WTC11 (cell line): Measurements from ENCODE around the gene WSB1. TPM values are rescaled to one million over a fixed set of nuclear protein-coding genes. Genes with fewer than 3 reads are reported as not detected.
A peak's percentile ranks its signal among the peaks of the same experiment; 100 is the strongest.

Experiments
- ATAC-seq: fragments of 200-7000 bp; cut with Tn5 transposase; 2 replicates; pipeline ENCODE4 v1.10.0; 2021; ENCODE audit warnings: mild to moderate bottlenecking, moderate library complexity
- CTCF ChIA-PET: fragments of 300-600 bp; sonication (Branson Sonifier 250); formaldehyde crosslinking; loops from one replicate; lab custom pipeline; 2021; ENCODE audit warnings: antibody characterized with exemption; lab: Charles Lee
- POLR2A ChIA-PET: fragments of 350-600 bp; sonication (Branson Sonifier 250); formaldehyde crosslinking; loops from one replicate; lab custom pipeline; 2021; ENCODE audit warnings: antibody characterized with exemption; lab: Charles Lee
- DNase-seq: peaks from one replicate; pipeline ENCODE4 v3.0.0; 2021; ENCODE audit warnings: low spot score
- H3K27ac Mint-ChIP-seq: 2 replicates; pipeline ENCODE4 v1.8.0; 2021; ENCODE audit warnings: mixed read lengths
- H3K27me3 Mint-ChIP-seq: 2 replicates; pipeline ENCODE4 v1.8.0; 2021; ENCODE audit warnings: low read depth, mild to moderate bottlenecking, moderate library complexity, mixed read lengths
- H3K36me3 Mint-ChIP-seq: 2 replicates; pipeline ENCODE4 v1.8.0; 2021; ENCODE audit warnings: mixed read lengths
- H3K4me1 Mint-ChIP-seq: 2 replicates; pipeline ENCODE4 v1.8.0; 2022; ENCODE audit warnings: mixed read lengths
- H3K4me3 Mint-ChIP-seq: 2 replicates; pipeline ENCODE4 v1.8.0; 2021; ENCODE audit warnings: mild to moderate bottlenecking, moderate library complexity, mixed read lengths
- H3K9me3 Mint-ChIP-seq: 2 replicates; pipeline ENCODE4 v1.8.0; 2021; ENCODE audit warnings: mixed read lengths
- CDX4 ChIP-seq: fragments of 250-450 bp; sonication (Bioruptor Pico); IDR thresholded peaks from 2 replicates; pipeline ENCODE4 v1.9.0; 2021; ENCODE audit warnings: moderate library complexity, mild to moderate bottlenecking, inconsistent platforms, borderline replicate concordance
- EMX1 ChIP-seq: fragments of 250-450 bp; sonication (Bioruptor Pico); IDR thresholded peaks from 2 replicates; pipeline ENCODE4 v1.8.0; 2021; ENCODE audit warnings: mild to moderate bottlenecking
- FOXJ3 ChIP-seq: sonication (generic); formaldehyde crosslinking; IDR thresholded peaks from 2 replicates; pipeline ENCODE4 v1.9.0; 2021; ENCODE audit warnings: missing genetic modification reagents, mild to moderate bottlenecking, borderline replicate concordance
- FOXP1 ChIP-seq: sonication (generic); formaldehyde crosslinking; IDR thresholded peaks from 2 replicates; pipeline ENCODE4 v1.8.0; 2022; ENCODE audit warnings: missing genetic modification reagents, mild to moderate bottlenecking, moderate library complexity, borderline replicate concordance
- NR1H2 ChIP-seq: sonication (generic); formaldehyde crosslinking; IDR thresholded peaks from 2 replicates; pipeline ENCODE4 v1.9.0; 2021; ENCODE audit warnings: mild to moderate bottlenecking, moderate library complexity, missing genetic modification reagents
- OVOL2 ChIP-seq: fragments of 250-450 bp; sonication (Bioruptor Pico); IDR thresholded peaks from 2 replicates; pipeline ENCODE4 v1.9.0; 2021; ENCODE audit warnings: mild to moderate bottlenecking, borderline replicate concordance
- PRDM15 ChIP-seq: sonication (generic); formaldehyde crosslinking; IDR thresholded peaks from 2 replicates; pipeline ENCODE4 v1.8.0; 2022; ENCODE audit warnings: missing genetic modification reagents
- PRRX2 ChIP-seq: fragments of 250-450 bp; sonication (Bioruptor Pico); IDR thresholded peaks from 2 replicates; pipeline ENCODE4 v1.8.0; 2021; ENCODE audit warnings: mild to moderate bottlenecking
- SMAD3 ChIP-seq: sonication (generic); formaldehyde crosslinking; IDR thresholded peaks from 2 replicates; pipeline ENCODE4 v1.8.0; 2022; ENCODE audit warnings: missing genetic modification reagents, mild to moderate bottlenecking, borderline replicate concordance
- TEAD1 ChIP-seq: sonication (generic); formaldehyde crosslinking; IDR thresholded peaks from 2 replicates; pipeline ENCODE4 v1.8.0; 2022; ENCODE audit warnings: mild to moderate bottlenecking, missing genetic modification reagents
- ZNF532 ChIP-seq: fragments of 250-450 bp; sonication (Bioruptor Pico); IDR thresholded peaks from 2 replicates; pipeline ENCODE4 v1.9.0; 2021; ENCODE audit warnings: mild to moderate bottlenecking, borderline replicate concordance
- ZSCAN18 ChIP-seq: fragments of 250-450 bp; sonication (Bioruptor Pico); IDR thresholded peaks from 2 replicates; pipeline ENCODE4 v2.1.2; 2022; ENCODE audit warnings: mild to moderate bottlenecking, moderate library complexity
- total RNA-seq: library from RNA; stranded (reverse); gene quantifications from 3 replicates; pipeline ENCODE4 v1.2.3, GENCODE V29; 2021
- TF ChIP-seq, protein P1 (sequence below): sonication (generic); formaldehyde crosslinking; IDR thresholded peaks from 2 replicates; pipeline ENCODE4 v1.8.1; 2022; ENCODE audit warnings: low read depth, missing genetic modification reagents, borderline replicate concordance
- TF ChIP-seq, protein P2 (sequence below): sonication (generic); formaldehyde crosslinking; IDR thresholded peaks from 2 replicates; pipeline ENCODE4 v1.8.0; 2022; ENCODE audit warnings: mild to moderate bottlenecking, missing genetic modification reagents
- TF ChIP-seq, protein P3 (sequence below): sonication (generic); formaldehyde crosslinking; IDR thresholded peaks from 2 replicates; pipeline ENCODE4 v1.8.0; 2023; ENCODE audit warnings: missing genetic modification reagents

The WSB1 gene
- total RNA-seq, 1 experiment from 2014 or later: 167 TPM

DNA sequence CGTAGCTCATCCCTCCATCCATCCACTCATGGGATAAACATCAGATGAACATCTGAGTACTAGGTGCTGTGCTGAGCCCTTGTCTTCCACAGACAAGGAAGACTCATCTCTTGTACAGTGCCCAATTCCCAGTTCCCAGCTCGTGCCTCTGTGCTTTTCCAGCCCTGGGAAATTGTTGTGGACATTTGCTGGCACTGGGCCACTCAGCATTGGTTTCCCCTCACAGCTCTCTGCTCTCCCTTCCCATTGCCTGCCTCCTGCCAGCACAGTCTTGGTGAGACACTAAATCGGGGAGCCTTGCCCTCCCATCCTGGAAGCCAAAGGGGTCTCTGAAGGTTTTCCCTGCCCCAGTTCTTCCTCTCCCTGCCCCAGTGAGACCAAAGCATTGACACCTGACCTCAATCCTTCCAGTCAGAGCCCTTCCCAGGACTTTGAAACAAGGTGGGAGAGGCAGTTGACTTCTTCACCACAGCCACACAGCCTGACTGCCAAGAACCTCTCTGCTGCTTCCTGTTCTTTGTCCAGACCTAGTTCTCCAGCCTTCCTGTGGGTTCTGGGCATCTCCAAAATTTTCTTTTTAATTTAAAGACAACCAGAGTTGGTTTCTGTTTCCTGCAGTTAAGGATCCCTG lies 50.2 kb downstream of the WSB1 start:
- no peaks in the 10 kb centered on the region for H3K9me3 Mint-ChIP-seq
- H3K4me1 Mint-ChIP-seq: peaks cover 66% of the 10 kb centered on the region
- TF ChIP-seq FOXJ3 (CRISPR knock-in tag): no peak
- TF ChIP-seq, protein P1, sequence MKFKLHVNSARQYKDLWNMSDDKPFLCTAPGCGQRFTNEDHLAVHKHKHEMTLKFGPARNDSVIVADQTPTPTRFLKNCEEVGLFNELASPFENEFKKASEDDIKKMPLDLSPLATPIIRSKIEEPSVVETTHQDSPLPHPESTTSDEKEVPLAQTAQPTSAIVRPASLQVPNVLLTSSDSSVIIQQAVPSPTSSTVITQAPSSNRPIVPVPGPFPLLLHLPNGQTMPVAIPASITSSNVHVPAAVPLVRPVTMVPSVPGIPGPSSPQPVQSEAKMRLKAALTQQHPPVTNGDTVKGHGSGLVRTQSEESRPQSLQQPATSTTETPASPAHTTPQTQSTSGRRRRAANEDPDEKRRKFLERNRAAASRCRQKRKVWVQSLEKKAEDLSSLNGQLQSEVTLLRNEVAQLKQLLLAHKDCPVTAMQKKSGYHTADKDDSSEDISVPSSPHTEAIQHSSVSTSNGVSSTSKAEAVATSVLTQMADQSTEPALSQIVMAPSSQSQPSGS (CRISPR knock-in tag): no peak
- TF ChIP-seq, protein P2, sequence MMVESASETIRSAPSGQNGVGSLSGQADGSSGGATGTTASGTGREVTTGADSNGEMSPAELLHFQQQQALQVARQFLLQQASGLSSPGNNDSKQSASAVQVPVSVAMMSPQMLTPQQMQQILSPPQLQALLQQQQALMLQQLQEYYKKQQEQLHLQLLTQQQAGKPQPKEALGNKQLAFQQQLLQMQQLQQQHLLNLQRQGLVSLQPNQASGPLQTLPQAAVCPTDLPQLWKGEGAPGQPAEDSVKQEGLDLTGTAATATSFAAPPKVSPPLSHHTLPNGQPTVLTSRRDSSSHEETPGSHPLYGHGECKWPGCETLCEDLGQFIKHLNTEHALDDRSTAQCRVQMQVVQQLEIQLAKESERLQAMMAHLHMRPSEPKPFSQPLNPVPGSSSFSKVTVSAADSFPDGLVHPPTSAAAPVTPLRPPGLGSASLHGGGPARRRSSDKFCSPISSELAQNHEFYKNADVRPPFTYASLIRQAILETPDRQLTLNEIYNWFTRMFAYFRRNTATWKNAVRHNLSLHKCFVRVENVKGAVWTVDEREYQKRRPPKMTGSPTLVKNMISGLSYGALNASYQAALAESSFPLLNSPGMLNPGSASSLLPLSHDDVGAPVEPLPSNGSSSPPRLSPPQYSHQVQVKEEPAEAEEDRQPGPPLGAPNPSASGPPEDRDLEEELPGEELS: no peak
- no peak for TF ChIP-seq NR1H2
- no peak for TF ChIP-seq SMAD3 (CRISPR knock-in tag)
- no peak for TF ChIP-seq ZSCAN18 (CRISPR knock-in tag)
- no peak for TF ChIP-seq PRRX2
- no peak for TF ChIP-seq PRDM15 (CRISPR knock-in tag)
- TF ChIP-seq, protein P3, sequence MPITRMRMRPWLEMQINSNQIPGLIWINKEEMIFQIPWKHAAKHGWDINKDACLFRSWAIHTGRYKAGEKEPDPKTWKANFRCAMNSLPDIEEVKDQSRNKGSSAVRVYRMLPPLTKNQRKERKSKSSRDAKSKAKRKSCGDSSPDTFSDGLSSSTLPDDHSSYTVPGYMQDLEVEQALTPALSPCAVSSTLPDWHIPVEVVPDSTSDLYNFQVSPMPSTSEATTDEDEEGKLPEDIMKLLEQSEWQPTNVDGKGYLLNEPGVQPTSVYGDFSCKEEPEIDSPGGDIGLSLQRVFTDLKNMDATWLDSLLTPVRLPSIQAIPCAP (CRISPR knock-in tag): no peak
- TF ChIP-seq ZNF532 (CRISPR knock-in tag): no peak
- no peak for TF ChIP-seq OVOL2 (CRISPR knock-in tag)
- TF ChIP-seq FOXP1 (CRISPR knock-in tag): no peak
- TF ChIP-seq EMX1: no peak
- no peak for TF ChIP-seq CDX4 (CRISPR knock-in tag)
- no peak for TF ChIP-seq TEAD1 (CRISPR knock-in tag)
- no peaks in the 10 kb centered on the region for H3K27me3 Mint-ChIP-seq
- DNase-seq (no peak), ATAC-seq (no peak)
- CTCF ChIA-PET: interaction anchor here (1.1 to 2.7 kb wide), 9 partner anchors 10 to 311 kb away, joined by 3 to 27 read pairs (median 5); no protein-coding TSS in a partner anchor
- POLR2A ChIA-PET: interaction anchor here (2.6 to 2.7 kb wide), 2 partner anchors 11 to 49 kb away, joined by 17 to 18 read pairs; partner anchors contain the start of gene WSB1
- no peaks in the 10 kb centered on the region for H3K36me3 Mint-ChIP-seq
- no peak overlapping the region; the same call in 1 of the 2 replicates for H3K4me3 Mint-ChIP-seq
- H3K27ac Mint-ChIP-seq: peak overlapping the region; percentile 86
